BJ (cell line): Measurements from ENCODE around the gene GSKIP. TPM values are rescaled to one million over a fixed set of nuclear protein-coding genes. Genes with fewer than 3 reads are reported as not detected.

Source experiments
- CTCF ChIA-PET: fragments of 350-600 bp; formaldehyde crosslinking; extraction: SDS; loops from one replicate; lab custom pipeline; 2021; ENCODE audit warnings: antibody characterized with exemption, inconsistent platforms; lab: Yijun Ruan, JAX
- POLR2A ChIA-PET: fragments of 300-600 bp; sonication (Branson Sonifier 250); formaldehyde crosslinking; extraction: SDS; loops from one replicate; lab custom pipeline; 2021; ENCODE audit warnings: antibody characterized with exemption; lab: Charles Lee
- DNase-seq: peaks from one replicate; pipeline ENCODE4 v3.0.0-alpha.2; 2011; ENCODE audit warnings: low read depth
- H3K27me3 ChIP-seq: 2 replicates; pipeline ENCODE4 v1.6.0; 2011; ENCODE audit warnings: low read length; ENCODE audit not compliant: control insufficient read depth, insufficient read depth
- H3K36me3 ChIP-seq: 2 replicates; pipeline ENCODE4 v1.5.1; 2011; ENCODE audit warnings: low read length; ENCODE audit not compliant: control insufficient read depth, insufficient read depth
- H3K4me3 ChIP-seq: 2 replicates; pipeline ENCODE4 v1.5.1; 2011; ENCODE audit warnings: low read depth, mild to moderate bottlenecking, control low read depth, low read length
- CTCF ChIP-seq: IDR thresholded peaks from 2 replicates; pipeline ENCODE4 v1.5.1; 2011; ENCODE audit warnings: low read depth, mild to moderate bottlenecking, control low read depth, inconsistent platforms, low read length, moderate library complexity; ENCODE audit not compliant: insufficient read depth
- polyA plus RNA-seq: library from polyadenylated mRNA; depleted of rRNA; stranded (reverse); fragments of >200 nt; gene quantifications from 2 replicates; pipeline ENCODE4 v1.2.3, GENCODE V29; 2011

Gene GSKIP
- polyA plus RNA-seq, 1 experiment = 14.7 TPM

- DNase-seq = no peak
- ChIA-PET CTCF (interaction anchor here (0.5 to 1.0 kb wide), 3 partner anchors 9 to 123 kb away, joined by 3 read pairs; no protein-coding TSS in a partner anchor), POLR2A (interaction anchor here (0.6 kb wide), 1 partner anchor 131 kb away, joined by 4 read pairs; no protein-coding TSS in a partner anchor)
- no peak for TF ChIP-seq CTCF
- H3K36me3 ChIP-seq = no peaks in the 10 kb centered on the region
- H3K27me3 ChIP-seq = peaks cover 3% of the 10 kb centered on the region; the same call in 1 of the 2 replicates
- no peak overlapping the region for H3K4me3 ChIP-seq
These were observed 40.1 kb downstream of the GSKIP start for GRCh38 chr14:96403409-96403808.

GRCh38 chr14:96405677-96406076 is 42.4 kb downstream of the GSKIP start:
- CTCF ChIA-PET = no interaction called here
- POLR2A ChIA-PET = no interaction called here
- Histone ChIP-seq H3K4me3 (no peak overlapping the region), H3K36me3 (no peaks in the 10 kb centered on the region), H3K27me3 (peaks cover 3% of the 10 kb centered on the region; the same call in 1 of the 2 replicates)
- no peak for TF ChIP-seq CTCF
- DNase-seq = no peak

GRCh38 chr14:96407935-96408570 is 44.7 kb downstream of the GSKIP start:
- Histone ChIP-seq H3K27me3 (0 out of 2 replicates have a peak, but pooled peaks cover 1% of the 10 kb centered on the region), H3K36me3 (no peaks in the 10 kb centered on the region), H3K4me3 (no peak overlapping the region)
- TF ChIP-seq CTCF = no peak
- POLR2A ChIA-PET = no interaction called here
- CTCF ChIA-PET = no interaction called here
- no peak for DNase-seq

GRCh38 chr14:96408608-96409007 is 45.3 kb downstream of the GSKIP start:
- ChIA-PET POLR2A (no interaction called here), CTCF (no interaction called here)
- TF ChIP-seq CTCF = no peak
- no peak overlapping the region for H3K4me3 ChIP-seq
- no peak for DNase-seq
- no peaks in the 10 kb centered on the region for H3K27me3 ChIP-seq
- H3K36me3 ChIP-seq = no peaks in the 10 kb centered on the region

- Histone ChIP-seq H3K4me3 (no peak overlapping the region), H3K36me3 (no peaks in the 10 kb centered on the region), H3K27me3 (no peaks in the 10 kb centered on the region)
- no peak for DNase-seq
- CTCF ChIA-PET = interaction anchor here (1.2 kb wide), 1 partner anchor 25 kb away, joined by 4 read pairs; no protein-coding TSS in a partner anchor
- TF ChIP-seq CTCF = no peak
- POLR2A ChIA-PET = no interaction called here
These were observed 46.4 kb downstream of the GSKIP start for GRCh38 chr14:96409701-96410100.
